Measurements from ENCODE around the gene FOLH1.

GRCh38 chr11:49213026-49213560, 4.7 kb upstream of the FOLH1 start:
- TF ChIP-seq, protein P1, sequence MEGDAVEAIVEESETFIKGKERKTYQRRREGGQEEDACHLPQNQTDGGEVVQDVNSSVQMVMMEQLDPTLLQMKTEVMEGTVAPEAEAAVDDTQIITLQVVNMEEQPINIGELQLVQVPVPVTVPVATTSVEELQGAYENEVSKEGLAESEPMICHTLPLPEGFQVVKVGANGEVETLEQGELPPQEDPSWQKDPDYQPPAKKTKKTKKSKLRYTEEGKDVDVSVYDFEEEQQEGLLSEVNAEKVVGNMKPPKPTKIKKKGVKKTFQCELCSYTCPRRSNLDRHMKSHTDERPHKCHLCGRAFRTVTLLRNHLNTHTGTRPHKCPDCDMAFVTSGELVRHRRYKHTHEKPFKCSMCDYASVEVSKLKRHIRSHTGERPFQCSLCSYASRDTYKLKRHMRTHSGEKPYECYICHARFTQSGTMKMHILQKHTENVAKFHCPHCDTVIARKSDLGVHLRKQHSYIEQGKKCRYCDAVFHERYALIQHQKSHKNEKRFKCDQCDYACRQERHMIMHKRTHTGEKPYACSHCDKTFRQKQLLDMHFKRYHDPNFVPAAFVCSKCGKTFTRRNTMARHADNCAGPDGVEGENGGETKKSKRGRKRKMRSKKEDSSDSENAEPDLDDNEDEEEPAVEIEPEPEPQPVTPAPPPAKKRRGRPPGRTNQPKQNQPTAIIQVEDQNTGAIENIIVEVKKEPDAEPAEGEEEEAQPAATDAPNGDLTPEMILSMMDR (conservative IDR thresholded peaks at IDR 0.05 in 1 of 2, IDR thresholded peaks at IDR 0.05 in 1 of 2; ENCODE audit: extremely low read depth in 1 of 2, insufficient read depth in 1 of 2, low read depth in 1 of 2, low read length in 2 of 2), result no peak
- TF ChIP-seq EZH2 (IDR thresholded peaks at IDR 0.05; ENCODE audit: borderline replicate concordance, low read length), result no peak

Measured in mammary epithelial cell (primary cell).